LNCaP clone FGC (cell line): ENCODE measurements around the gene MYO10.

Experiments
- DNase-seq: peaks from one replicate; pipeline ENCODE4 v3.0.0-alpha.2; 2011; ENCODE audit warnings: low read depth
- H3K4me3 ChIP-seq: 2 replicates; pipeline ENCODE4 v1.5.1; 2011; ENCODE audit warnings: mild to moderate bottlenecking, low read depth, low read length, control low read depth
- CTCF ChIP-seq: IDR thresholded peaks from 2 replicates; pipeline ENCODE4 v1.5.1; 2012; ENCODE audit warnings: mild to moderate bottlenecking; ENCODE audit not compliant: control insufficient read depth, insufficient read depth; ENCODE audit errors: extremely low read depth

The MYO10 gene

GRCh38 chr5:16784088-16784487 lies 152.0 kb downstream of the MYO10 start:
- TF ChIP-seq CTCF = no peak
- no peak for DNase-seq
- H3K4me3 ChIP-seq = no peak overlapping the region

- no peak for TF ChIP-seq CTCF
- no peak overlapping the region for H3K4me3 ChIP-seq
- no peak for DNase-seq
Observed at GRCh38 chr5:16781828-16782626, 154.1 kb downstream of the MYO10 start.

GRCh38 chr5:16780325-16780724 lies 155.8 kb downstream of the MYO10 start:
- no peak overlapping the region for H3K4me3 ChIP-seq
- no peak for DNase-seq

GRCh38 chr5:16777432-16777831 lies 158.7 kb downstream of the MYO10 start:
- no peak for DNase-seq
- no peak for TF ChIP-seq CTCF
- no peak overlapping the region for H3K4me3 ChIP-seq

More at GRCh38 chr5:16780325-16780724, 155.8 kb downstream of the MYO10 start:
- no peak for TF ChIP-seq CTCF

- H3K4me3 ChIP-seq = no peak overlapping the region
- TF ChIP-seq CTCF = peak; percentile 84
- DNase-seq = peak; percentile 95
Observed at GRCh38 chr5:16776611-16777251, 159.4 kb downstream of the MYO10 start.

GRCh38 chr5:16774806-16775205 lies 161.3 kb downstream of the MYO10 start:
- DNase-seq = no peak
- no peak for TF ChIP-seq CTCF
- no peak overlapping the region for H3K4me3 ChIP-seq
